Astrocyte (in vitro differentiated cells and primary cell): ENCODE results near the gene ADAMTS12. TPM values are rescaled to one million over a fixed set of nuclear protein-coding genes. Genes with fewer than 3 reads are reported as not detected.

ENCODE experiments used
- DNase-seq: peaks from one replicate; pipeline ENCODE4 v3.0.0-alpha.2; 2010; ENCODE audit warnings: low read depth
- FAIRE-seq: peaks from 2 replicates; lab custom pipeline; 2011; peaks lifted over from hg19 to GRCh38; lab: Jason Lieb, UNC
- H2AFZ ChIP-seq: 2 replicates; pipeline ENCODE4 v1.6.0; 2012; ENCODE audit warnings: low read depth, low read length, inconsistent platforms
- H3K27ac ChIP-seq: 2 replicates; pipeline ENCODE4 v1.5.1; 2011; ENCODE audit warnings: low read depth, low read length, inconsistent platforms
- H3K27me3 ChIP-seq: 2 replicates; pipeline ENCODE4 v1.6.0; 2011; ENCODE audit warnings: low read length, inconsistent platforms; ENCODE audit not compliant: insufficient read depth
- H3K36me3 ChIP-seq: 2 replicates; pipeline ENCODE4 v1.5.1; 2011; ENCODE audit warnings: low read length, inconsistent platforms; ENCODE audit not compliant: insufficient read depth
- H3K4me1 ChIP-seq: 2 replicates; pipeline ENCODE4 v1.5.1; 2011; ENCODE audit warnings: low read length, inconsistent platforms; ENCODE audit not compliant: insufficient read depth
- H3K4me2 ChIP-seq: 2 replicates; pipeline ENCODE4 v1.6.0; 2012; ENCODE audit warnings: low read length, inconsistent platforms
- H3K4me3 ChIP-seq: 2 replicates; pipeline ENCODE4 v1.5.1; 2011; ENCODE audit warnings: low read depth, mild to moderate bottlenecking, low read length, inconsistent platforms; ENCODE audit not compliant: insufficient read depth
- H3K79me2 ChIP-seq: 2 replicates; pipeline ENCODE4 v1.6.0; 2012; ENCODE audit warnings: mild to moderate bottlenecking, low read length, inconsistent platforms; ENCODE audit not compliant: insufficient read depth
- H3K9ac ChIP-seq: 2 replicates; pipeline ENCODE4 v1.6.0; 2012; ENCODE audit warnings: mild to moderate bottlenecking, low read length, inconsistent platforms
- H3K9me3 ChIP-seq: 2 replicates; pipeline ENCODE4 v1.5.1; 2012; ENCODE audit warnings: low read depth, mild to moderate bottlenecking, low read length, inconsistent platforms; ENCODE audit not compliant: insufficient read depth
- H4K20me1 ChIP-seq: 2 replicates; pipeline ENCODE4 v1.6.0; 2012; ENCODE audit warnings: low read length, inconsistent platforms; ENCODE audit not compliant: insufficient read depth
- H3K27ac Mint-ChIP-seq: one replicate; pipeline ENCODE4 v1.8.0; 2021; ENCODE audit warnings: mild to moderate bottlenecking, mixed read lengths; ENCODE audit not compliant: unreplicated experiment
- H3K27me3 Mint-ChIP-seq: one replicate; pipeline ENCODE4 v1.8.0; 2021; ENCODE audit warnings: low read depth, mixed read lengths; ENCODE audit not compliant: unreplicated experiment
- H3K36me3 Mint-ChIP-seq: one replicate; pipeline ENCODE4 v1.8.0; 2021; ENCODE audit warnings: low read depth, mixed read lengths; ENCODE audit not compliant: unreplicated experiment
- H3K4me1 Mint-ChIP-seq: one replicate; pipeline ENCODE4 v1.8.0; 2021; ENCODE audit warnings: low read depth, mixed read lengths; ENCODE audit not compliant: unreplicated experiment
- H3K4me3 Mint-ChIP-seq: one replicate; pipeline ENCODE4 v1.8.0; 2021; ENCODE audit warnings: mild to moderate bottlenecking, moderate library complexity, mixed read lengths; ENCODE audit not compliant: unreplicated experiment
- H3K9me3 Mint-ChIP-seq: one replicate; pipeline ENCODE4 v1.8.0; 2021; ENCODE audit warnings: mild to moderate bottlenecking, mixed read lengths; ENCODE audit not compliant: unreplicated experiment
- CTCF ChIP-seq: IDR thresholded peaks from 2 replicates; pipeline ENCODE4 v1.5.1; 2011; ENCODE audit warnings: low read depth, mild to moderate bottlenecking, inconsistent platforms, low read length, moderate library complexity; ENCODE audit not compliant: insufficient read depth
- EZH2 ChIP-seq: IDR thresholded peaks from 2 replicates; pipeline ENCODE4 v1.6.1; 2012; ENCODE audit warnings: mild to moderate bottlenecking, low read length, inconsistent platforms; ENCODE audit not compliant: insufficient read depth
- total RNA-seq: library from RNA; stranded (reverse); gene quantifications from 2 replicates; pipeline ENCODE4 v1.2.1, GENCODE V29; 2021

ADAMTS12 gene
- total RNA-seq, 1 donor from 2014 or later, result 156 TPM

- Histone ChIP-seq H2AFZ (no peak overlapping the region), H3K4me2 (no peak overlapping the region), H3K4me3 (no peak overlapping the region), H3K4me1 (no peaks in the 10 kb centered on the region), H4K20me1 (peaks cover 14% of the 10 kb centered on the region), H3K79me2 (no peaks in the 10 kb centered on the region), H3K27ac (no peak overlapping the region), H3K9ac (no peak overlapping the region), H3K36me3 (peaks cover 11% of the 10 kb centered on the region), H3K27me3 (no peaks in the 10 kb centered on the region), H3K9me3 (no peaks in the 10 kb centered on the region)
- Mint-ChIP-seq H3K9me3 (peaks cover 2% of the 10 kb centered on the region), H3K27me3 (no peaks in the 10 kb centered on the region), H3K36me3 (peaks cover 50% of the 10 kb centered on the region), H3K4me3 (no peak overlapping the region), H3K27ac (no peak overlapping the region), H3K4me1 (peaks cover 9% of the 10 kb centered on the region)
- no peak for DNase-seq
- TF ChIP-seq EZH2 (no peak), CTCF (no peak)
- FAIRE-seq, result no peak
These were observed 334.2 kb downstream of the ADAMTS12 start for GRCh38 chr5:33557605-33558004.

- Mint-ChIP-seq H3K4me1 (peaks cover 9% of the 10 kb centered on the region), H3K4me3 (no peak overlapping the region), H3K27me3 (no peaks in the 10 kb centered on the region), H3K27ac (no peak overlapping the region), H3K9me3 (peaks cover 9% of the 10 kb centered on the region), H3K36me3 (peaks cover 52% of the 10 kb centered on the region)
- TF ChIP-seq EZH2 (no peak), CTCF (no peak)
- Histone ChIP-seq H4K20me1 (peaks cover 12% of the 10 kb centered on the region), H3K4me2 (no peak overlapping the region), H3K27me3 (no peaks in the 10 kb centered on the region), H3K4me1 (no peaks in the 10 kb centered on the region), H2AFZ (no peak overlapping the region), H3K9me3 (no peaks in the 10 kb centered on the region), H3K9ac (no peak overlapping the region), H3K79me2 (no peaks in the 10 kb centered on the region), H3K4me3 (no peak overlapping the region), H3K27ac (no peak overlapping the region), H3K36me3 (peaks cover 11% of the 10 kb centered on the region)
- no peak for FAIRE-seq
- no peak for DNase-seq
These were observed 335.2 kb downstream of the ADAMTS12 start for GRCh38 chr5:33556330-33557328.
